Endothelial cell of umbilical vein (primary cell): ENCODE data around the gene AKAP6. TPM values are rescaled to one million over a fixed set of nuclear protein-coding genes. Genes with fewer than 3 reads are reported as not detected.

Experiments
- BruUV-seq: library from RNA; stranded (reverse); fragments of 400-500 nt; replicated peaks from 2 replicates; lab custom pipeline; 2021; lab: Mats Ljungman, UMichigan
- CTCF ChIA-PET: fragments of 300-600, 350-600 bp; sonication (Branson Sonifier 250); formaldehyde crosslinking; loops from one replicate; lab custom pipeline; 2021; ENCODE audit warnings: antibody characterized with exemption, inconsistent platforms; lab: Charles Lee
- POLR2A ChIA-PET: fragments of 300-600, 350-600 bp; sonication (Branson Sonifier 250); formaldehyde crosslinking; loops from one replicate; lab custom pipeline; 2021; ENCODE audit warnings: antibody characterized with exemption, inconsistent platforms; lab: Charles Lee
- DNase-seq: peaks from one replicate; pipeline ENCODE4 v3.0.0-alpha.2; 2011; ENCODE audit warnings: low read depth, low spot score
- FAIRE-seq: peaks from 2 replicates; lab custom pipeline; 2011; peaks lifted over from hg19 to GRCh38; lab: Jason Lieb, UNC
- H2AFZ ChIP-seq: 2 replicates; pipeline ENCODE4 v1.6.0; 2012; ENCODE audit warnings: low read depth, low read length, control low read depth, inconsistent platforms
- H3K27ac ChIP-seq: 2 replicates; pipeline ENCODE4 v1.5.1; 2011; ENCODE audit warnings: low read depth, mild to moderate bottlenecking, control low read depth, low read length, moderate library complexity; ENCODE audit not compliant: insufficient read depth
- H3K27me3 ChIP-seq, 2 experiments: 2 replicates each; pipeline versions ENCODE4 v1.6.0 to v1.6.1; 2011; ENCODE audit warnings: low read length in 2 of 2, mixed read lengths in 1 of 2; ENCODE audit not compliant: control insufficient read depth in 2 of 2, insufficient read depth in 2 of 2
- H3K36me3 ChIP-seq, 2 experiments: 2 replicates in 1 of 2; 3 replicates in 1 of 2; pipeline ENCODE4 v1.5.1; 2011; ENCODE audit warnings: low read length in 2 of 2, mild to moderate bottlenecking in 1 of 2, moderate library complexity in 1 of 2; ENCODE audit not compliant: control insufficient read depth in 2 of 2, insufficient read depth in 2 of 2; ENCODE audit errors: extremely low read depth in 1 of 2
- H3K4me1 ChIP-seq: 3 replicates; pipeline ENCODE4 v1.5.1; 2011; ENCODE audit warnings: mild to moderate bottlenecking, low read length; ENCODE audit not compliant: control insufficient read depth, insufficient read depth; ENCODE audit errors: extremely low read depth
- H3K4me2 ChIP-seq: 2 replicates; pipeline ENCODE4 v1.6.1; 2011; ENCODE audit warnings: low read length, control low read depth, mixed read lengths; ENCODE audit not compliant: insufficient read depth
- H3K4me3 ChIP-seq, 3 experiments: fragments of 200-600 bp in 1 of 3; sonication (generic), shearing (Covaris generic) in 1 of 3; replicated peaks in 1 of 3; 2 replicates each; pipeline ENCODE4 v1.5.1; 2011 to 2016; ENCODE audit warnings: control low read depth in 3 of 3, low read length in 3 of 3, mild to moderate bottlenecking in 2 of 3, inconsistent platforms in 1 of 3, low read depth in 1 of 3, moderate library complexity in 1 of 3; ENCODE audit not compliant: insufficient read depth in 1 of 3
- H3K79me2 ChIP-seq: 2 replicates; pipeline ENCODE4 v1.6.0; 2012; ENCODE audit warnings: low read length, inconsistent platforms; ENCODE audit not compliant: control insufficient read depth, insufficient read depth
- H3K9ac ChIP-seq: replicated peaks from 2 replicates; pipeline ENCODE3; 2011; ENCODE audit warnings: low read length, control low read depth; ENCODE audit not compliant: insufficient read depth; ENCODE audit errors: extremely low read depth
- H3K9me1 ChIP-seq: replicated peaks from 3 replicates; pipeline ENCODE4 v1.6.0; 2011; ENCODE audit warnings: mild to moderate bottlenecking, low read length; ENCODE audit not compliant: control insufficient read depth, insufficient read depth; ENCODE audit errors: extremely low read depth
- H3K9me3 ChIP-seq: replicated peaks from 2 replicates; pipeline ENCODE4 v1.5.1; 2012; ENCODE audit warnings: low read length, inconsistent platforms; ENCODE audit not compliant: control insufficient read depth, insufficient read depth
- H4K20me1 ChIP-seq: replicated peaks from 2 replicates; pipeline ENCODE3; 2011; ENCODE audit warnings: mild to moderate bottlenecking, low read length; ENCODE audit not compliant: control insufficient read depth, insufficient read depth; ENCODE audit errors: extremely low read depth
- CTCF ChIP-seq, 2 donors: IDR thresholded peaks; 1 replicate in 1 of 2; 2 replicates in 1 of 2; pipeline ENCODE4 v1.5.1; 2011; ENCODE audit warnings: low read length in 2 of 2, mild to moderate bottlenecking in 2 of 2, moderate library complexity in 2 of 2, control low read depth in 1 of 2, inconsistent platforms in 1 of 2, low read depth in 1 of 2; ENCODE audit not compliant: insufficient read depth in 1 of 2; ENCODE audit errors: extremely low read depth in 1 of 2
- EZH2 ChIP-seq: IDR thresholded peaks from 2 replicates; pipeline ENCODE4 v1.6.1; 2012; ENCODE audit warnings: borderline replicate concordance, low read depth, mild to moderate bottlenecking, moderate library complexity, low read length, inconsistent platforms; ENCODE audit not compliant: severe bottlenecking
- FOS ChIP-seq: IDR thresholded peaks from 2 replicates; pipeline ENCODE4 v1.6.1; 2011; ENCODE audit warnings: mild to moderate bottlenecking, low read length, moderate library complexity, borderline replicate concordance; ENCODE audit not compliant: insufficient read depth
- GATA2 ChIP-seq: IDR thresholded peaks from 2 replicates; pipeline ENCODE4 v1.7.0; 2011; ENCODE audit warnings: low read depth, mild to moderate bottlenecking, moderate library complexity, mixed read lengths, low read length; ENCODE audit not compliant: insufficient read length, insufficient read depth
- JUN ChIP-seq: IDR thresholded peaks from 2 replicates; pipeline ENCODE4 v1.6.1; 2011; ENCODE audit warnings: borderline replicate concordance, low read depth; ENCODE audit not compliant: insufficient read length, insufficient read depth
- MAX ChIP-seq: IDR thresholded peaks from 2 replicates; pipeline ENCODE4 v1.6.1; 2011; ENCODE audit not compliant: insufficient read depth, insufficient read length
- MYC ChIP-seq: IDR thresholded peaks from one replicate; pipeline ENCODE4 v1.6.1; 2011; ENCODE audit warnings: mild to moderate bottlenecking, low read depth, low read length
- POLR2A ChIP-seq: IDR thresholded peaks from 2 replicates; pipeline ENCODE4 v1.6.1; 2012; ENCODE audit warnings: low read depth, mild to moderate bottlenecking, control low read depth, low read length
- POLR2AphosphoS5 ChIP-seq: IDR thresholded peaks from 2 replicates; pipeline ENCODE4 v1.6.1; 2012; ENCODE audit warnings: low read depth, mild to moderate bottlenecking, control low read depth, low read length, moderate library complexity; ENCODE audit not compliant: insufficient read depth
- dilution Hi-C: fragments of 300-500 bp; cut with MboI; formaldehyde crosslinking; loops from one replicate; pipeline ENCODE4 v1.15.0; 2019; ENCODE audit warnings: low sequenced_read_pairs; ENCODE audit not compliant: extremely low pct_ligation_motif_present
- intact Hi-C: fragments of 100-400 bp; cut with micrococcal nuclease; formaldehyde crosslinking; loops from one replicate; pipeline ENCODE4 v1.10.0; 2022
- polyA plus RNA-seq, 4 experiments: library from polyadenylated mRNA; depleted of rRNA in 3 of 4; stranded (reverse) in 3 of 4; unstranded in 1 of 4; fragments of >200 nt; gene quantifications; 2 replicates each; pipeline versions ENCODE4 v1.2.1 to v1.2.3, GENCODE V29; 2011 to 2012; ENCODE audit warnings: missing spikeins in 1 of 4
- total RNA-seq: library from RNA; stranded (reverse); gene quantifications from 2 replicates; pipeline ENCODE4 v1.2.3, GENCODE V29; 2021

Gene AKAP6
- total and polyA plus RNA-seq, 2 donors (not counting 3 experiments of a cell fraction or from before 2014, with no cell fraction given), result 0.03 to 0.49 TPM

GRCh38 chr14:32412532-32412931 is 83.4 kb downstream of the AKAP6 start:
- Histone ChIP-seq H3K4me2 (no peak overlapping the region), H3K27ac (no peak overlapping the region), H3K4me3 (no peak overlapping the region), H3K36me3 (no peaks in the 10 kb centered on the region), H3K9me3 (no peaks in the 10 kb centered on the region), H3K4me1 (peaks cover 22% of the 10 kb centered on the region), H3K27me3 (no peaks in the 10 kb centered on the region), H2AFZ (no peak overlapping the region), H3K9ac (no peak overlapping the region), H3K79me2 (no peaks in the 10 kb centered on the region), H4K20me1 (no peaks in the 10 kb centered on the region), H3K9me1 (no peaks in the 10 kb centered on the region)
- intact Hi-C loops, result no loop called here
- no peak for TF ChIP-seq MAX
- TF ChIP-seq POLR2AphosphoS5, result no peak
- TF ChIP-seq GATA2, result no peak
- no peak for TF ChIP-seq CTCF (IDR thresholded peaks at IDR 0.05; ENCODE audit: extremely low read depth in 1 of 2, insufficient read depth in 1 of 2, low read depth in 1 of 2, low read length in 2 of 2)
- no peak for TF ChIP-seq MYC
- TF ChIP-seq FOS, result no peak
- TF ChIP-seq POLR2A, result no peak
- no peak for TF ChIP-seq EZH2
- no peak for TF ChIP-seq JUN
- DNase-seq (no peak), FAIRE-seq (no peak)
- POLR2A ChIA-PET, result no interaction called here
- BruUV-seq, result no TSS peak
- CTCF ChIA-PET, result interaction anchor here (1.6 kb wide), 1 partner anchor 11 kb away, joined by 4 read pairs; no protein-coding TSS in a partner anchor
- dilution Hi-C loops, result no loop called here
